GM12878 (cell line): ENCODE measurements around the gene RAB30. TPM values are rescaled to one million over a fixed set of nuclear protein-coding genes. Genes with fewer than 3 reads are reported as not detected.

Experiments used
- CUX1 ChIP-seq: IDR thresholded peaks from 2 replicates; pipeline ENCODE4 v1.6.1; 2012; ENCODE audit warnings: improper control_type of control experiment, low read depth, low read length; ENCODE audit not compliant: insufficient replicate concordance
- DPF2 ChIP-seq: fragments of 450-650 bp; IDR thresholded peaks from 2 replicates; pipeline ENCODE4 v1.6.1; 2017; ENCODE audit warnings: mild to moderate bottlenecking
- LARP7 ChIP-seq: fragments of 450-650 bp; IDR thresholded peaks from 2 replicates; pipeline ENCODE4 v1.6.1; 2017; ENCODE audit warnings: mild to moderate bottlenecking
- MTA3 ChIP-seq: IDR thresholded peaks from 2 replicates; pipeline ENCODE4 v1.6.1; 2012; ENCODE audit warnings: low read length, inconsistent platforms, borderline replicate concordance
- SUZ12 ChIP-seq: fragments of 200-600 bp; sonication (generic); IDR thresholded peaks from one replicate; pipeline ENCODE4 v1.6.1; 2018; ENCODE audit warnings: antibody characterized with exemption, mild to moderate bottlenecking; ENCODE audit not compliant: unreplicated experiment
- TCF3 ChIP-seq: IDR thresholded peaks from 2 replicates; pipeline ENCODE4 v1.6.1; 2012; ENCODE audit warnings: low read depth, mild to moderate bottlenecking, low read length, borderline replicate concordance; ENCODE audit not compliant: insufficient read depth
- polyA plus RNA-seq, 11 experiments: library from polyadenylated mRNA; depleted of rRNA in 4 of 11; unstranded in 6 of 11; stranded (reverse) in 5 of 11; fragments of >200 nt; fragmentation: Nextera tagmentation in 4 of 11; fragmentation: Illumina TruSeq in 1 of 11; extraction: Ambion mirVana in 4 of 11; extraction: Trizol in 1 of 11; gene quantifications; 1 replicate in 1 of 11; 2 replicates in 10 of 11; pipeline versions ENCODE4 v1.2.1 to v1.2.3, GENCODE V29; 2011 to 2016; ENCODE audit warnings: inconsistent platforms in 2 of 11, missing spikeins in 2 of 11, low read depth in 1 of 11
- total RNA-seq, 4 experiments: library from RNA; depleted of rRNA in 3 of 4; stranded (reverse); fragments of >200 nt in 3 of 4; fragmentation: Illumina TruSeq in 1 of 4; extraction: Trizol in 1 of 4; gene quantifications; 2 replicates each; pipeline versions ENCODE4 v1.2.1 to v1.2.3, GENCODE V29; 2013 to 2021
- TF ChIP-seq, protein P1 (sequence below): fragments of 450-650 bp; IDR thresholded peaks from 2 replicates; pipeline ENCODE4 v1.6.1; 2018; ENCODE audit warnings: borderline replicate concordance, mild to moderate bottlenecking; ENCODE audit not compliant: partially characterized antibody
- TF ChIP-seq, protein P2 (sequence below): fragments of 450-650 bp; formaldehyde crosslinking; IDR thresholded peaks from 2 replicates; pipeline ENCODE4 v1.5.0; 2022; ENCODE audit warnings: mild to moderate bottlenecking, missing genetic modification characterization

The RAB30 gene
- total and polyA plus RNA-seq, 10 of the 15 experiments (the other 5 are each of a cell fraction or from before 2014, with no cell fraction given), result 9.8 to 26.7 (median 19.2) TPM

DNA sequence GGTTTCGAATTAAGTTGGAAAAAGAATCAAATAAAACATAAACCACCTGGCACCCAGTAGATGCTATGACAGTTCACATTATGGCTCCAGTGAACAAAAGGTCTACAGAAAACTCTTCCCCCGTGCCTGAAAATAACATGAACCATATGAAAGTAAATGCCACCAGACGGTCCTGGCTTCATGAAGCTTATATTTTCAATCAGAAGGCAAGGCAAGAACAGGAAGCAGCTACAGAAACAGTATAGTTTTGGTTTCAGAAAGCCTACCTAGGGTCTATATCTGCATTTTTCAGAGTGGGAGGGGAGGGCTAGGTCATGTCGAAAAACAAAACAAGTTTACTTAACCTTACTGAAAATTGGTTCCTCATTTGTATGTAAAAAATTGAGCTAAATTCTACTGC lies 9.8 kb downstream of the RAB30 start (continued):
- TF ChIP-seq LARP7 (no peak), MTA3 (peak; percentile 91; the same call in 1 of the 2 replicates), CUX1 (no peak), SUZ12 (no peak), TCF3 (peak; percentile 57; the same call in 1 of the 2 replicates), DPF2 (no peak)
- TF ChIP-seq, protein P1, sequence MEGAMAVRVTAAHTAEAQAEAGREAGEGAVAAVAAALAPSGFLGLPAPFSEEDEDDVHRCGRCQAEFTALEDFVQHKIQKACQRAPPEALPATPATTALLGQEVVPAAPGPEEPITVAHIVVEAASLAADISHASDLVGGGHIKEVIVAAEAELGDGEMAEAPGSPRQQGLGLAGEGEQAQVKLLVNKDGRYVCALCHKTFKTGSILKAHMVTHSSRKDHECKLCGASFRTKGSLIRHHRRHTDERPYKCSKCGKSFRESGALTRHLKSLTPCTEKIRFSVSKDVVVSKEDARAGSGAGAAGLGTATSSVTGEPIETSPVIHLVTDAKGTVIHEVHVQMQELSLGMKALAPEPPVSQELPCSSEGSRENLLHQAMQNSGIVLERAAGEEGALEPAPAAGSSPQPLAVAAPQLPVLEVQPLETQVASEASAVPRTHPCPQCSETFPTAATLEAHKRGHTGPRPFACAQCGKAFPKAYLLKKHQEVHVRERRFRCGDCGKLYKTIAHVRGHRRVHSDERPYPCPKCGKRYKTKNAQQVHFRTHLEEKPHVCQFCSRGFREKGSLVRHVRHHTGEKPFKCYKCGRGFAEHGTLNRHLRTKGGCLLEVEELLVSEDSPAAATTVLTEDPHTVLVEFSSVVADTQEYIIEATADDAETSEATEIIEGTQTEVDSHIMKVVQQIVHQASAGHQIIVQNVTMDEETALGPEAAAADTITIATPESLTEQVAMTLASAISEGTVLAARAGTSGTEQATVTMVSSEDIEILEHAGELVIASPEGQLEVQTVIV, result no peak
- TF ChIP-seq, protein P2, sequence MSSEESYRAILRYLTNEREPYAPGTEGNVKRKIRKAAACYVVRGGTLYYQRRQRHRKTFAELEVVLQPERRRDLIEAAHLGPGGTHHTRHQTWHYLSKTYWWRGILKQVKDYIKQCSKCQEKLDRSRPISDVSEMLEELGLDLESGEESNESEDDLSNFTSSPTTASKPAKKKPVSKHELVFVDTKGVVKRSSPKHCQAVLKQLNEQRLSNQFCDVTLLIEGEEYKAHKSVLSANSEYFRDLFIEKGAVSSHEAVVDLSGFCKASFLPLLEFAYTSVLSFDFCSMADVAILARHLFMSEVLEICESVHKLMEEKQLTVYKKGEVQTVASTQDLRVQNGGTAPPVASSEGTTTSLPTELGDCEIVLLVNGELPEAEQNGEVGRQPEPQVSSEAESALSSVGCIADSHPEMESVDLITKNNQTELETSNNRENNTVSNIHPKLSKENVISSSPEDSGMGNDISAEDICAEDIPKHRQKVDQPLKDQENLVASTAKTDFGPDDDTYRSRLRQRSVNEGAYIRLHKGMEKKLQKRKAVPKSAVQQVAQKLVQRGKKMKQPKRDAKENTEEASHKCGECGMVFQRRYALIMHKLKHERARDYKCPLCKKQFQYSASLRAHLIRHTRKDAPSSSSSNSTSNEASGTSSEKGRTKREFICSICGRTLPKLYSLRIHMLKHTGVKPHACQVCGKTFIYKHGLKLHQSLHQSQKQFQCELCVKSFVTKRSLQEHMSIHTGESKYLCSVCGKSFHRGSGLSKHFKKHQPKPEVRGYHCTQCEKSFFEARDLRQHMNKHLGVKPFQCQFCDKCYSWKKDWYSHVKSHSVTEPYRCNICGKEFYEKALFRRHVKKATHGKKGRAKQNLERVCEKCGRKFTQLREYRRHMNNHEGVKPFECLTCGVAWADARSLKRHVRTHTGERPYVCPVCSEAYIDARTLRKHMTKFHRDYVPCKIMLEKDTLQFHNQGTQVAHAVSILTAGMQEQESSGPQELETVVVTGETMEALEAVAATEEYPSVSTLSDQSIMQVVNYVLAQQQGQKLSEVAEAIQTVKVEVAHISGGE (CRISPR knock-in tag), result no peak
